ENCODE data around the gene SLC27A3. TPM values are rescaled to one million over a fixed set of nuclear protein-coding genes. Genes with fewer than 3 reads are reported as not detected.
"Not testable (repeated sequence)": the region's sequence is repeated elsewhere in the genome, so short reads cannot be mapped to it uniquely, and the experiment has no call there.

SLC27A3 gene
- total and polyA plus RNA-seq, 5 experiments from 2014 or later = 8.4 to 18.5 (median 15.3) TPM

GRCh38 chr1:153746174-153746573, 29.0 kb upstream of the SLC27A3 start:
- Mint-ChIP-seq H3K4me3 (no peak overlapping the region), H3K27me3 (no peaks in the 10 kb centered on the region), H3K4me1 (peaks cover 9 to 34% (median 19%) of the 10 kb centered on the region in 4 donors), H3K27ac (peak overlapping the region in 1 of 10 donors; percentile 27), H3K9me3 (no peaks in the 10 kb centered on the region), H3K36me3 (peaks cover 9 to 93% (median 28%) of the 10 kb centered on the region in 3 donors)
- POLR2A ChIA-PET = no interaction called here
- ATAC-seq = no peak
- no peak for DNase-seq

GRCh38 chr1:153748903-153749302, 26.3 kb upstream of the SLC27A3 start:
- Mint-ChIP-seq H3K27ac (peak overlapping the region in 2 of 10 donors; percentile 12 to 59), H3K27me3 (no peaks in the 10 kb centered on the region), H3K36me3 (peaks cover 9 to 93% (median 26%) of the 10 kb centered on the region in 3 donors), H3K4me3 (no peak overlapping the region), H3K9me3 (no peaks in the 10 kb centered on the region), H3K4me1 (peaks cover 0 to 12% (median 8%) of the 10 kb centered on the region in 4 donors)
- DNase-seq (no peak), ATAC-seq (no peak)
- POLR2A ChIA-PET = interaction anchor here (0.6 to 1.7 kb wide), 2 partner anchors 78 to 242 kb away, joined by 3 to 4 read pairs; partner anchors contain the start of genes ILF2 and RPS27

- Mint-ChIP-seq H3K9me3 (no peaks in the 10 kb centered on the region), H3K27ac (peak overlapping the region in 7 of 10 donors; percentile 0 to 71 (median 12)), H3K36me3 (peaks cover 9 to 93% (median 24%) of the 10 kb centered on the region in 3 donors), H3K27me3 (no peaks in the 10 kb centered on the region), H3K4me1 (peaks cover 0 to 7% (median 4%) of the 10 kb centered on the region in 4 donors), H3K4me3 (no peak overlapping the region)
- DNase-seq (peak; percentile 59 to 87 (median 73)), ATAC-seq (peak; percentile 100)
- POLR2A ChIA-PET = interaction anchor here (0.6 to 1.7 kb wide), 2 partner anchors 78 to 241 kb away, joined by 3 to 4 read pairs; partner anchors contain the start of genes ILF2 and RPS27
These were observed 25.7 kb upstream of the SLC27A3 start for GRCh38 chr1:153749408-153750005.

- H3K9me3 Mint-ChIP-seq = no peaks in the 10 kb centered on the region
- peaks cover 0 to 6% (median 3%) of the 10 kb centered on the region in 4 donors for H3K4me1 Mint-ChIP-seq
- no peak overlapping the region for H3K27ac Mint-ChIP-seq
- no peak overlapping the region for H3K4me3 Mint-ChIP-seq
- POLR2A ChIA-PET = interaction anchor here (0.6 to 1.7 kb wide), 4 partner anchors 75 to 117 kb away, joined by 3 to 4 read pairs (median 3); partner anchors contain the start of genes CHTOP and ILF2
- ATAC-seq (no peak), DNase-seq (no peak)
- peaks cover 9 to 93% (median 26%) of the 10 kb centered on the region in 3 donors for H3K36me3 Mint-ChIP-seq
- H3K27me3 Mint-ChIP-seq = no peaks in the 10 kb centered on the region
These were observed 24.9 kb upstream of the SLC27A3 start for GRCh38 chr1:153750026-153750995.

GRCh38 chr1:153752072-153752471, 23.1 kb upstream of the SLC27A3 start:
- H3K27ac Mint-ChIP-seq = no peak overlapping the region
- no peaks in the 10 kb centered on the region for H3K9me3 Mint-ChIP-seq
- ATAC-seq (no peak), DNase-seq (no peak)
- peaks cover 9 to 81% (median 25%) of the 10 kb centered on the region in 3 donors for H3K36me3 Mint-ChIP-seq
- H3K4me3 Mint-ChIP-seq = no peak overlapping the region
- peaks cover 0 to 5% (median 3%) of the 10 kb centered on the region in 4 donors for H3K4me1 Mint-ChIP-seq
- POLR2A ChIA-PET = no interaction called here
- H3K27me3 Mint-ChIP-seq = no peaks in the 10 kb centered on the region

GRCh38 chr1:153752571-153753195, 22.5 kb upstream of the SLC27A3 start:
- Mint-ChIP-seq H3K36me3 (peaks cover 8 to 81% (median 29%) of the 10 kb centered on the region in 3 donors), H3K27ac (peak overlapping the region in 2 of 10 donors; percentile 45 to 71), H3K4me3 (no peak overlapping the region), H3K9me3 (no peaks in the 10 kb centered on the region), H3K27me3 (no peaks in the 10 kb centered on the region), H3K4me1 (peaks cover 0 to 5% (median 3%) of the 10 kb centered on the region in 4 donors)
- DNase-seq (no peak), ATAC-seq (no peak)
- POLR2A ChIA-PET = interaction anchor here (0.6 kb wide), 1 partner anchor 117 kb away, joined by 3 read pairs; no protein-coding TSS in a partner anchor

GRCh38 chr1:153754266-153754665, 20.9 kb upstream of the SLC27A3 start:
- Mint-ChIP-seq H3K27ac (no peak overlapping the region), H3K27me3 (no peaks in the 10 kb centered on the region), H3K4me3 (no peak overlapping the region), H3K36me3 (peaks cover 3 to 75% (median 29%) of the 10 kb centered on the region in 3 donors), H3K9me3 (no peaks in the 10 kb centered on the region), H3K4me1 (peaks cover 0 to 4% (median 2%) of the 10 kb centered on the region in 4 donors)
- ATAC-seq (no peak), DNase-seq (no peak)
- POLR2A ChIA-PET = interaction anchor here (0.6 to 1.4 kb wide), 3 partner anchors 21 to 662 kb away, joined by 3 to 6 read pairs (median 4); partner anchors contain the start of gene SLC27A3

- ATAC-seq = no peak
- Mint-ChIP-seq H3K27ac (peak overlapping the region in 3 of 10 donors; percentile 16 to 65 (median 22)), H3K4me3 (no peak overlapping the region), H3K27me3 (no peaks in the 10 kb centered on the region), H3K4me1 (no peaks in the 10 kb centered on the region), H3K36me3 (peaks cover 0 to 69% (median 10%) of the 10 kb centered on the region in 3 donors), H3K9me3 (no peaks in the 10 kb centered on the region)
- no peak for DNase-seq
- POLR2A ChIA-PET = no interaction called here
These were observed 14.8 kb upstream of the SLC27A3 start for GRCh38 chr1:153760440-153760839.

GRCh38 chr1:153763365-153764225, 11.6 kb upstream of the SLC27A3 start:
- POLR2A ChIA-PET = interaction anchor here (0.6 kb wide), 1 partner anchor 20 kb away, joined by 3 read pairs; no protein-coding TSS in a partner anchor
- H3K36me3 Mint-ChIP-seq = peaks cover 3 to 77% (median 4%) of the 10 kb centered on the region in 3 donors
- H3K27me3 Mint-ChIP-seq = no peaks in the 10 kb centered on the region
- no peaks in the 10 kb centered on the region for H3K9me3 Mint-ChIP-seq
- peak overlapping the region in 2 of 10 donors; percentile 15 to 55 for H3K27ac Mint-ChIP-seq
- H3K4me3 Mint-ChIP-seq = no peak overlapping the region
- no peak for ATAC-seq
- H3K4me1 Mint-ChIP-seq = peaks cover 0 to 2% (median 0%) of the 10 kb centered on the region in 4 donors
- DNase-seq = no peak

- H3K4me3 Mint-ChIP-seq = no peak overlapping the region
- no peak overlapping the region for H3K27ac Mint-ChIP-seq
- H3K36me3 Mint-ChIP-seq = peaks cover 3 to 83% (median 4%) of the 10 kb centered on the region in 3 donors
- POLR2A ChIA-PET = no interaction called here
- no peaks in the 10 kb centered on the region for H3K27me3 Mint-ChIP-seq
- ATAC-seq (no peak), DNase-seq (no peak)
- no peaks in the 10 kb centered on the region for H3K9me3 Mint-ChIP-seq
- peaks cover 0 to 8% (median under 1%) of the 10 kb centered on the region in 4 donors for H3K4me1 Mint-ChIP-seq
These were observed 10.9 kb upstream of the SLC27A3 start for GRCh38 chr1:153764310-153764709.

- POLR2A ChIA-PET = interaction anchor here (0.7 to 1.2 kb wide), 2 partner anchors 17 to 87 kb away, joined by 3 read pairs; no protein-coding TSS in a partner anchor
- H3K27me3 Mint-ChIP-seq, H3K4me3 Mint-ChIP-seq, H3K9me3 Mint-ChIP-seq, DNase-seq, H3K27ac Mint-ChIP-seq, ATAC-seq: not testable (repeated sequence)
- Mint-ChIP-seq H3K4me1 (peaks cover 0 to 12% (median 1%) of the 10 kb centered on the region in 4 donors), H3K36me3 (peaks cover 1 to 76% (median 4%) of the 10 kb centered on the region in 3 donors)
These were observed 8.5 kb upstream of the SLC27A3 start for GRCh38 chr1:153766663-153767062.

All from naive thymus-derived CD8-positive, alpha-beta T cell (primary cell).